A549 (cell line): Measurements from ENCODE around the gene TBC1D22A. TPM values are rescaled to one million over a fixed set of nuclear protein-coding genes. Genes with fewer than 3 reads are reported as not detected.

Experiments used
- ATAC-seq, 2 experiments: fragments of 200-7000 bp in 1 of 2; fragments of >200 bp in 1 of 2; cut with Nextera tagmentation in 1 of 2; cut with Tn5 transposase in 1 of 2; 3 replicates each; pipeline versions ENCODE4 v1.8.0 to v1.9.1; 2018 to 2020; ENCODE audit warnings: mild to moderate bottlenecking in 1 of 2, moderate library complexity in 1 of 2
- CTCF ChIA-PET: fragments of 300-600 bp; sonication (Branson Sonifier 250); formaldehyde crosslinking; extraction: SDS; loops from one replicate; lab custom pipeline; 2021; ENCODE audit warnings: antibody characterized with exemption, inconsistent platforms; lab: Yijun Ruan, JAX
- POLR2A ChIA-PET: fragments of 350-600 bp; formaldehyde crosslinking; extraction: SDS; loops from one replicate; lab custom pipeline; 2021; ENCODE audit warnings: antibody characterized with exemption, inconsistent platforms; lab: Yijun Ruan, JAX
- DNase-seq, 2 experiments: peaks; one replicate each; pipeline versions ENCODE4 v3.0.0 to v3.0.0-alpha.2; 2011 to 2016; ENCODE audit warnings: low read depth in 1 of 2, low spot score in 1 of 2
- FAIRE-seq: peaks from 2 replicates; lab custom pipeline; 2011; peaks lifted over from hg19 to GRCh38; lab: Jason Lieb, UNC
- H3K27ac ChIP-seq, 2 experiments: fragments of >200 bp; sonication (Bioruptor Twin); formaldehyde crosslinking; 3 replicates each; pipeline ENCODE4 v1.5.1; 2016 to 2017
- H3K4me1 ChIP-seq: fragments of >200 bp; sonication (Bioruptor Twin); formaldehyde crosslinking; 3 replicates; pipeline ENCODE4 v1.6.1; 2016
- H3K4me2 ChIP-seq: fragments of >200 bp; sonication (Bioruptor Twin); formaldehyde crosslinking; 3 replicates; pipeline ENCODE4 v1.6.1; 2016
- H3K4me3 ChIP-seq: fragments of >200 bp; sonication (Bioruptor Twin); formaldehyde crosslinking; 3 replicates; pipeline ENCODE4 v1.5.1; 2016
- H3K9me3 ChIP-seq: fragments of >200 bp; sonication (Bioruptor Twin); formaldehyde crosslinking; 3 replicates; pipeline ENCODE4 v1.6.1; 2016
- BHLHE40 ChIP-seq: IDR thresholded peaks from 2 replicates; pipeline ENCODE4 v1.6.1; 2012; ENCODE audit warnings: low read depth, low read length, inconsistent platforms
- CBX8 ChIP-seq: fragments of 200-600 bp; sonication (generic); IDR thresholded peaks from 2 replicates; pipeline ENCODE4 v1.6.1; 2016
- CHD2 ChIP-seq: fragments of 150-350 bp; IDR thresholded peaks from 2 replicates; pipeline ENCODE4 v1.6.1; 2014; ENCODE audit warnings: low read length; ENCODE audit not compliant: partially characterized antibody
- EHMT2 ChIP-seq: fragments of 200-600 bp; sonication (generic); IDR thresholded peaks from 2 replicates; pipeline ENCODE4 v1.6.1; 2016; ENCODE audit warnings: antibody characterized with exemption, low read depth, mild to moderate bottlenecking, moderate library complexity
- ESRRA ChIP-seq: fragments of 150-350 bp; IDR thresholded peaks from 2 replicates; pipeline ENCODE4 v1.6.1; 2014; ENCODE audit warnings: mild to moderate bottlenecking, low read length, borderline replicate concordance
- FOSB ChIP-seq: fragments of 250-450 bp; sonication (Bioruptor Pico); IDR thresholded peaks from 2 replicates; pipeline ENCODE4 v1.5.0; 2020; ENCODE audit warnings: mild to moderate bottlenecking, moderate library complexity
- GATA3 ChIP-seq: IDR thresholded peaks from 2 replicates; pipeline ENCODE4 v1.6.1; 2012; ENCODE audit warnings: borderline replicate concordance
- HOXA7 ChIP-seq: fragments of 250-450 bp; sonication (Bioruptor Pico); IDR thresholded peaks from 2 replicates; pipeline ENCODE4 v1.5.0; 2020; ENCODE audit warnings: mild to moderate bottlenecking, moderate library complexity
- HOXB5 ChIP-seq: fragments of 250-450 bp; sonication (Bioruptor Pico); IDR thresholded peaks from 2 replicates; pipeline ENCODE4 v1.5.0; 2020; ENCODE audit warnings: mild to moderate bottlenecking, moderate library complexity
- JUN ChIP-seq, 2 experiments: fragments of >200 bp; sonication (Bioruptor Twin); formaldehyde crosslinking; IDR thresholded peaks; 2 replicates in 1 of 2; 3 replicates in 1 of 2; pipeline ENCODE4 v1.6.1; 2016 to 2017
- KDM1A ChIP-seq: fragments of 200-600 bp; sonication (generic); IDR thresholded peaks from 2 replicates; pipeline ENCODE4 v1.6.1; 2016; ENCODE audit warnings: low read depth, mild to moderate bottlenecking
- NPAS2 ChIP-seq: fragments of 250-450 bp; sonication (Bioruptor Pico); IDR thresholded peaks from 2 replicates; pipeline ENCODE4 v1.8.0; 2022; ENCODE audit warnings: mild to moderate bottlenecking, moderate library complexity, borderline replicate concordance
- POLR2AphosphoS2 ChIP-seq: conservative IDR thresholded peaks from 2 replicates; pipeline ENCODE4 v1.6.1; 2012; ENCODE audit warnings: low read length, improper control_type of control experiment, inconsistent platforms
- RARB ChIP-seq: fragments of 250-450 bp; sonication (Bioruptor Pico); IDR thresholded peaks from 2 replicates; pipeline ENCODE4 v1.8.0; 2021; ENCODE audit warnings: mild to moderate bottlenecking, moderate library complexity
- RCOR1 ChIP-seq: fragments of 150-350 bp; IDR thresholded peaks from 2 replicates; pipeline ENCODE4 v1.6.1; 2014; ENCODE audit warnings: antibody characterized with exemption, low read length, low read depth
- RFX5 ChIP-seq: fragments of 450-650 bp; IDR thresholded peaks from 2 replicates; pipeline ENCODE4 v1.7.1; 2014; ENCODE audit warnings: antibody characterized with exemption, mild to moderate bottlenecking, moderate library complexity
- RNF2 ChIP-seq: fragments of 200-600 bp; sonication (generic); IDR thresholded peaks from 2 replicates; pipeline ENCODE4 v1.6.1; 2016; ENCODE audit warnings: low read depth, mild to moderate bottlenecking, antibody characterized with exemption, moderate library complexity, borderline replicate concordance
- TP53 ChIP-seq: fragments of 250-450 bp; sonication (Bioruptor Pico); IDR thresholded peaks from 2 replicates; pipeline ENCODE4 v1.5.0; 2021; ENCODE audit warnings: mild to moderate bottlenecking, moderate library complexity
- ZC3H11A ChIP-seq: fragments of 450-650 bp; IDR thresholded peaks from 2 replicates; pipeline ENCODE4 v1.6.1; 2014; ENCODE audit warnings: antibody characterized with exemption, mild to moderate bottlenecking
- ZSCAN20 ChIP-seq: fragments of 250-450 bp; sonication (Bioruptor Pico); IDR thresholded peaks from 2 replicates; pipeline ENCODE4 v1.8.0; 2022; ENCODE audit warnings: mild to moderate bottlenecking, moderate library complexity
- WGBS: methylation state at CpG from one replicate; pipeline ENCODE4 v1.1.6; 2017; ENCODE audit errors: missing lambda C conversion rate; 5-methylcytosine and 5-hydroxymethylcytosine counted together
- polyA plus RNA-seq, 4 experiments: library from polyadenylated mRNA; depleted of rRNA in 3 of 4; stranded (reverse); fragments of >200 nt; fragmentation: RNase III in 1 of 4; extraction: RNeasy Plus Mini Kit Qiagen cat#74134 plus additional on column Dnase treatment in 1 of 4; gene quantifications; 2 replicates in 3 of 4; 3 replicates in 1 of 4; pipeline ENCODE4 v1.2.3, GENCODE V29; 2011 to 2017
- TF ChIP-seq, protein P1 (sequence below): fragments of 150-350 bp; IDR thresholded peaks from 2 replicates; pipeline ENCODE4 v1.6.1; 2014; ENCODE audit warnings: low read depth, mild to moderate bottlenecking, low read length
- TF ChIP-seq, protein P2 (sequence below): IDR thresholded peaks from 2 replicates; pipeline ENCODE4 v1.6.1; 2012
- TF ChIP-seq, protein P3 (sequence below): fragments of 250-450 bp; sonication (Bioruptor Pico); IDR thresholded peaks from 2 replicates; pipeline ENCODE4 v1.5.0; 2020; ENCODE audit warnings: low read depth, mild to moderate bottlenecking, moderate library complexity
- TF ChIP-seq, protein P4 (sequence below): fragments of 250-450 bp; sonication (Bioruptor Pico); IDR thresholded peaks from 2 replicates; pipeline ENCODE4 v1.5.0; 2021; ENCODE audit warnings: mild to moderate bottlenecking, moderate library complexity, borderline replicate concordance

TBC1D22A gene
- polyA plus RNA-seq, 2 of the 4 experiments (the other 2 are of a cell fraction) = 8.9 to 10.8 TPM

DNA sequence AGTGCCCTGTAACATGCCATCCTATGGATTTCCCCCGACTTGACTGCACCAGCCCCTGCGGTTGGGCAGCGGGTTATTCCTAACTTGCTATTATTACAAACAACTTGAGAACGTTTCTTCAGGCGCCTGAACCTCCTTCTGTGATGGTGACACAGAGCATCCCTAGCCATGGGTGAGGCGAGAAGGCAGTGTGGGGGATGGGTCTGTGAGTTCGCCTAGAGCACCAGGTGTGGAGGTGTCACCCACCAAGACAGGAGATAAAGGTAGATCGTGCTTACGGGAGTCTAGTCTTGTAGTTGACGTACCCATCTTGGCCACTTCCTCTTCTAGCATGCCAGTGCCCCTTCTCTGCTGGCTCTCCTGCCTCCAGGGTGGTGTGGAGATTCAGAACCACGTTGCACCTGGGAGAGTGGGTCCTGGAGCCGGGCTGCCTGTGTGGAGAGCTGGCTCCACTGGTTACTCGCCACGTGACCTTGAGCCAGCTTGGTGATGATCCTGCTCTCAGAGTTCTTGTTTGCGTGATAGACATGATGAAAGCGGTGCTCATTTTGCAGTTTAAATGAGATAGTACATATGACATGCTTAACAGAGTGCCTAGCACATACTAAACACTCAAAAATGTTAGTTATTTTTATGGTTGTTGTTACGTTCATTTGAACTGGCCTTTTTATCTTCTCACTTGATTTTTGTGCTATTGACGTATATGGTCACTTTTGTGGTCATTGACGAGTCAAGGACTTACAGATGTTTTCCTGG lies 37.8 kb downstream of the TBC1D22A start:
- no peak overlapping the region for H3K4me2 ChIP-seq
- ChIA-PET CTCF (interaction anchor here (0.8 to 3.7 kb wide), 5 partner anchors 11 to 61 kb away, joined by 3 to 22 read pairs (median 11); partner anchors contain the start of gene CERK), POLR2A (no interaction called here)
- ATAC-seq = no peak
- no peaks in the 10 kb centered on the region for H3K9me3 ChIP-seq
- no peak for TF ChIP-seq BHLHE40
- no peak for TF ChIP-seq RNF2
- TF ChIP-seq, protein P1, sequence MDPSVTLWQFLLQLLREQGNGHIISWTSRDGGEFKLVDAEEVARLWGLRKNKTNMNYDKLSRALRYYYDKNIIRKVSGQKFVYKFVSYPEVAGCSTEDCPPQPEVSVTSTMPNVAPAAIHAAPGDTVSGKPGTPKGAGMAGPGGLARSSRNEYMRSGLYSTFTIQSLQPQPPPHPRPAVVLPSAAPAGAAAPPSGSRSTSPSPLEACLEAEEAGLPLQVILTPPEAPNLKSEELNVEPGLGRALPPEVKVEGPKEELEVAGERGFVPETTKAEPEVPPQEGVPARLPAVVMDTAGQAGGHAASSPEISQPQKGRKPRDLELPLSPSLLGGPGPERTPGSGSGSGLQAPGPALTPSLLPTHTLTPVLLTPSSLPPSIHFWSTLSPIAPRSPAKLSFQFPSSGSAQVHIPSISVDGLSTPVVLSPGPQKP = no peak
- TF ChIP-seq, protein P2, sequence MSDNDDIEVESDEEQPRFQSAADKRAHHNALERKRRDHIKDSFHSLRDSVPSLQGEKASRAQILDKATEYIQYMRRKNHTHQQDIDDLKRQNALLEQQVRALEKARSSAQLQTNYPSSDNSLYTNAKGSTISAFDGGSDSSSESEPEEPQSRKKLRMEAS = no peak
- no peak for TF ChIP-seq FOSB (CRISPR knock-in tag)
- TF ChIP-seq, protein P3, sequence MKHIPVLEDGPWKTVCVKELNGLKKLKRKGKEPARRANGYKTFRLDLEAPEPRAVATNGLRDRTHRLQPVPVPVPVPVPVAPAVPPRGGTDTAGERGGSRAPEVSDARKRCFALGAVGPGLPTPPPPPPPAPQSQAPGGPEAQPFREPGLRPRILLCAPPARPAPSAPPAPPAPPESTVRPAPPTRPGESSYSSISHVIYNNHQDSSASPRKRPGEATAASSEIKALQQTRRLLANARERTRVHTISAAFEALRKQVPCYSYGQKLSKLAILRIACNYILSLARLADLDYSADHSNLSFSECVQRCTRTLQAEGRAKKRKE = no peak
- TF ChIP-seq RCOR1 = no peak
- no peak for TF ChIP-seq EHMT2
- TF ChIP-seq, protein P4, sequence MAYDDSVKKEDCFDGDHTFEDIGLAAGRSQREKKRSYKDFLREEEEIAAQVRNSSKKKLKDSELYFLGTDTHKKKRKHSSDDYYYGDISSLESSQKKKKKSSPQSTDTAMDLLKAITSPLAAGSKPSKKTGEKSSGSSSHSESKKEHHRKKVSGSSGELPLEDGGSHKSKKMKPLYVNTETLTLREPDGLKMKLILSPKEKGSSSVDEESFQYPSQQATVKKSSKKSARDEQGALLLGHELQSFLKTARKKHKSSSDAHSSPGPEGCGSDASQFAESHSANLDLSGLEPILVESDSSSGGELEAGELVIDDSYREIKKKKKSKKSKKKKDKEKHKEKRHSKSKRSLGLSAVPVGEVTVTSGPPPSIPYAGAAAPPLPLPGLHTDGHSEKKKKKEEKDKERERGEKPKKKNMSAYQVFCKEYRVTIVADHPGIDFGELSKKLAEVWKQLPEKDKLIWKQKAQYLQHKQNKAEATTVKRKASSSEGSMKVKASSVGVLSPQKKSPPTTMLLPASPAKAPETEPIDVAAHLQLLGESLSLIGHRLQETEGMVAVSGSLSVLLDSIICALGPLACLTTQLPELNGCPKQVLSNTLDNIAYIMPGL (CRISPR knock-in tag) = no peak
- no peak for TF ChIP-seq KDM1A
- TF ChIP-seq JUN (IDR thresholded peaks at IDR 0.05) = no peak
- TF ChIP-seq TP53 (CRISPR knock-in tag) = no peak
- no peak for TF ChIP-seq GATA3
- TF ChIP-seq HOXB5 = no peak
- TF ChIP-seq ZC3H11A = no peak
- TF ChIP-seq, all 56 proteins: peak for 0
- Histone ChIP-seq H3K27ac (no peak overlapping the region), H3K4me1 (peaks cover 6% of the 10 kb centered on the region; the same call in 2 of the 3 replicates), H3K4me3 (no peak overlapping the region)
- 92% methylated on average over 14 of the region's 19 CpGs for WGBS
- DNase-seq (no peak), FAIRE-seq (no peak)

DNA sequence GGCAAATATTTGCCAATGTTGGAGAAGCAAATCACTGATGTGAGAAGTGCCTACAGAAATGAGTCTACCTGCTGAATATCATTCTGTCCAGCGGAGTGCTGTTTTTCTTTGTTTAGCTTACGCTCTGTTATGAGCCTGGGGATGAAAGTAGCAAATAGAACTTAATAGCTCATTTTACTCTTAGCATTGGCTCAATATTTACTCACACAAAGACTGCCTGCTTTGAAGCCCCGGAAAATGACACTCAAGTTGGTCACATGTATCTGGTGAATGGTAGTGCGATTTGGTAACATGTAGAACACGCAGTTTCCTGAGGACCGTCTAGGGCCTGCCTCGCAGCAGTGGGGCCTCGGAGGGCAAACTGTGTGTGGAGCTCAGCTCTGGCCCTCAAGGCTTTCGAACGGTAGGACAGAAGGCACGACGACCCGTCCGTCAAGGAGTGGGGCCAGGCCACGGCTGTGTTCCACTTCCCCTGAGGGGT lies 38.9 kb downstream of the TBC1D22A start:
- TF ChIP-seq, protein P4 (CRISPR knock-in tag) = no peak
- TF ChIP-seq ZSCAN20 (CRISPR knock-in tag) (no peak), RARB (no peak), CBX8 (no peak), NPAS2 (CRISPR knock-in tag) (no peak), KDM1A (no peak), HOXA7 (CRISPR knock-in tag) (no peak), RFX5 (no peak), CHD2 (no peak), ESRRA (no peak), GATA3 (no peak), POLR2AphosphoS2 (no peak)
- TF ChIP-seq, protein P2 = no peak
- WGBS = 87% methylated on average over 15 of the region's 15 CpGs

More for the DNA sequence above, 38.9 kb downstream of the TBC1D22A start:
- H3K4me2 ChIP-seq = no peak overlapping the region
- H3K4me1 ChIP-seq = peaks cover 6% of the 10 kb centered on the region; the same call in 2 of the 3 replicates
- POLR2A ChIA-PET = interaction anchor here (1.1 kb wide), 1 partner anchor 39 kb away, joined by 3 read pairs; the partner anchor contains the start of gene TBC1D22A
- no peak for DNase-seq
- CTCF ChIA-PET = interaction anchor here (0.8 to 3.7 kb wide), 8 partner anchors 10 to 62 kb away, joined by 3 to 23 read pairs (median 4); no protein-coding TSS in a partner anchor
- H3K27ac ChIP-seq = no peak overlapping the region
- H3K9me3 ChIP-seq = no peaks in the 10 kb centered on the region
- FAIRE-seq = no peak
- no peak overlapping the region for H3K4me3 ChIP-seq
- no peak for ATAC-seq
